ENCODE measurements around the gene KCND2.
A peak's percentile ranks its signal among the peaks of the same experiment; 100 is the strongest.

GRCh38 chr7:120272261-120272660 is 714 bp upstream of the KCND2 start:
- TF ChIP-seq CTCF (IDR thresholded peaks at IDR 0.05; ENCODE audit: low read depth, low read length), result peak; percentile 80
- no peak for TF ChIP-seq POLR2A (IDR thresholded peaks at IDR 0.05; ENCODE audit: extremely low read depth, insufficient read length)
- no peak for TF ChIP-seq MAX (IDR thresholded peaks at IDR 0.05; ENCODE audit: low read depth, low read length)

All from NB4 (cell line).